Smooth muscle cell of the umbilical artery (primary cell): Measurements from ENCODE around the gene RAB1A. TPM values are rescaled to one million over a fixed set of nuclear protein-coding genes. Genes with fewer than 3 reads are reported as not detected.

Source experiments
- total RNA-seq: library from RNA; depleted of rRNA; stranded (reverse); fragments of >200 nt; gene quantifications from 2 replicates; pipeline ENCODE4 v1.2.3, GENCODE V29; 2014

The RAB1A gene
- total RNA-seq = 127 and 178 TPM in 2 replicates

DNA sequence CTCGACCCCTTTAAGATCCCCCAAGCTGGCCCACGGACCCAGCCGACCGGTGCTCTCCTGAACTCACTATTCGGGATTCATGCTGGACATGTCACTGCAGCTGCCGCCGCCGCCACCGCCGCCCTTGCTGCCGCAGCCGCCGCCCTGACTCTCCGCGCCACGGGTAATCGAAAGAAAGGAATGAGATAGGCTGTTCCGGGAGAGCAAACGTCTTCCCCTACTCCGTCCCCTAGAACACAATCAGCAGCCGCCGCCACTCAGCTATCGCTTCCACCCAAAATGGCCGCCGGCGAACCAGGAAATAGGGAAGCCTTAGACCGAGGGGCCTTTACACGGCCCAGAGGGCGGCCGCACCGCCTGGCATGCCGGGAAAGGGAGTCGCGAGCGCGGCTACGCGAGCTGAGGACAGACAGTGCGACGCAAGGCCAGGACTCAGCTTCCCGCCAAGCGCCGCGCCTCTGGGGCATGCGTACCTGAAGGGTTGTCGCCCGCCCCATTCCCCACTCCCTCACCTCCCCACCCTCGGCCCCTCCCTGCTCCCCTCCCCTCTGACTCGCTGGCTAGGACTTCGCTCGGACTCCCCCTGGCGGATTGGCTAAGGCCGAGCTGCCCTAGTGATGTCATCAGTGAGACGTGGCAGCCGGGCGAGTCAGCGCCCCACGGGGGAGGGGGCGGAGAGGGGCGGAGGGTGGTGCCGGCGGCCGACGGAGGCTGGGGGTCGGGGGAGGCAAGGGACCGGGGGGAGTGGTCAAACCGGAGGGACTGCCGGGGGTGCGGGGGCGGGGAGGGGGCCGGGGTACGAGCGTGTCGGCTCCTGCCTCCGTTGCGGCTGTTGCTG is at the start of gene RAB1A:
RAB1A (minus strand) TSS at position 281 of the 838 bp plus-strand sequence; CDS start at position 90, 191 bp downstream.

GRCh38 chr2:65056215-65057053 is 73.5 kb downstream of the RAB1A start, which contains the start of gene CEP68:
Gene CEP68 (plus strand): TSS chr2:65056416. CDS start chr2:65069445, 13,029 bp downstream.

Other genes starting within 250 kb of the RAB1A start
- gene SLC1A4, start 140.7 kb downstream of the RAB1A start, total RNA-seq = 19.4 and 21.4 TPM in 2 replicates
- 3.5 and 3.9 TPM in 2 replicates for gene CEP68, start 73.7 kb downstream of the RAB1A start, total RNA-seq
- gene ACTR2, start 97.7 kb upstream of the RAB1A start, total RNA-seq = 155 and 228 TPM in 2 replicates